HFF-Myc (cell line): Measurements from ENCODE around the gene RAB11FIP5.

ENCODE experiments used
- DNase-seq: peaks from one replicate; pipeline ENCODE4 v3.0.0-alpha.2; 2011; ENCODE audit warnings: low read depth; ENCODE audit errors: extremely low read depth
- H3K4me3 ChIP-seq: replicated peaks from 2 replicates; pipeline ENCODE4 v1.5.1; 2011; ENCODE audit warnings: low read depth, mild to moderate bottlenecking, control low read depth, low read length
- TF ChIP-seq, protein P1 (sequence below): IDR thresholded peaks from 2 replicates; pipeline ENCODE4 v1.5.1; 2012; ENCODE audit warnings: mild to moderate bottlenecking, low read depth, low read length, control low read depth; ENCODE audit errors: missing control alignments

The RAB11FIP5 gene

DNA sequence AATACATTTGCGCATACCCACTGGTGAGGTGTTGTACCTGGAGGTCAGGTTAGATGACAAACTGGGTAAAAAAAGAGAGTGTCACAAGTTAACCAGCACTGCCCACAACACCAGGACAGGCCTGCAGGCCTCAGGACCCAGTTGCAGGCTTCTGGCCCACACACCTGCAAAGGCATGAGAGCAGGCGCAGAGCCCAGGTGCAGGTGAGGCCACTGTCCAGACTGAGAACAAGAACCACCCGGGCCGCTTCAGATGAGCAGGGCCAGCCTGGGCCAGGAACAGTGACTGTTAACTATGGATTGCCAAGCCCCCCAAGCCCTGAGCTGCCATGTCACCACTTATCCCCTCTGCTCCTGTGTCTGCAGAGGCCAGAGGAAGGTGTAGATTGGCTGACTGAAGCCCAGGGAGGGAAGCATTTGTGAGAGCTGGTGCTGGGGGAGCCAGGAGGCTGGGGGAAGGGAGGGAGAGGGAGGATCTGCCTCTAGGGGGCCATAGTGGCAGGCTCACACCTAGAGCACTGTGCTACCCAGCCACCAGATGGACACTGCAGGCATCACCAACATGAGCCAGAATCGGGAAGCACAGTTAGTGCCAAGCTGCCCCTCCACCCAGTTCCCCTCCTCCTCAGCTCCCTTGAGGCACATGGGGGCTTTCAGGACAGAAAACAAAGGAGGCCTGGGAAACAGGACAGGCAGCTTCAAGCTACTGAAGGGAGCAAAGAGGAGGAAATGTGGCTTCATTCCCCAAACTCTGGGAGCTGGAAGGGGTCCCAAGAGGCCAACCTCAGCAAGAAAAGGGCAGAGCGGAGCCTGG, 76.6 kb downstream of the RAB11FIP5 start:
- DNase-seq = no peak
- H3K4me3 ChIP-seq = no peak overlapping the region
- TF ChIP-seq, protein P1, sequence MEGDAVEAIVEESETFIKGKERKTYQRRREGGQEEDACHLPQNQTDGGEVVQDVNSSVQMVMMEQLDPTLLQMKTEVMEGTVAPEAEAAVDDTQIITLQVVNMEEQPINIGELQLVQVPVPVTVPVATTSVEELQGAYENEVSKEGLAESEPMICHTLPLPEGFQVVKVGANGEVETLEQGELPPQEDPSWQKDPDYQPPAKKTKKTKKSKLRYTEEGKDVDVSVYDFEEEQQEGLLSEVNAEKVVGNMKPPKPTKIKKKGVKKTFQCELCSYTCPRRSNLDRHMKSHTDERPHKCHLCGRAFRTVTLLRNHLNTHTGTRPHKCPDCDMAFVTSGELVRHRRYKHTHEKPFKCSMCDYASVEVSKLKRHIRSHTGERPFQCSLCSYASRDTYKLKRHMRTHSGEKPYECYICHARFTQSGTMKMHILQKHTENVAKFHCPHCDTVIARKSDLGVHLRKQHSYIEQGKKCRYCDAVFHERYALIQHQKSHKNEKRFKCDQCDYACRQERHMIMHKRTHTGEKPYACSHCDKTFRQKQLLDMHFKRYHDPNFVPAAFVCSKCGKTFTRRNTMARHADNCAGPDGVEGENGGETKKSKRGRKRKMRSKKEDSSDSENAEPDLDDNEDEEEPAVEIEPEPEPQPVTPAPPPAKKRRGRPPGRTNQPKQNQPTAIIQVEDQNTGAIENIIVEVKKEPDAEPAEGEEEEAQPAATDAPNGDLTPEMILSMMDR = no peak

- TF ChIP-seq, protein P1 = no peak
- H3K4me3 ChIP-seq = no peak overlapping the region
These were observed 77.9 kb downstream of the RAB11FIP5 start for GRCh38 chr2:73034661-73035375.

GRCh38 chr2:73033766-73034381, 78.9 kb downstream of the RAB11FIP5 start:
- DNase-seq = no peak
- TF ChIP-seq, protein P1 = no peak
- H3K4me3 ChIP-seq = no peak overlapping the region

More at GRCh38 chr2:73034661-73035375, 77.9 kb downstream of the RAB11FIP5 start:
- no peak for DNase-seq

DNA sequence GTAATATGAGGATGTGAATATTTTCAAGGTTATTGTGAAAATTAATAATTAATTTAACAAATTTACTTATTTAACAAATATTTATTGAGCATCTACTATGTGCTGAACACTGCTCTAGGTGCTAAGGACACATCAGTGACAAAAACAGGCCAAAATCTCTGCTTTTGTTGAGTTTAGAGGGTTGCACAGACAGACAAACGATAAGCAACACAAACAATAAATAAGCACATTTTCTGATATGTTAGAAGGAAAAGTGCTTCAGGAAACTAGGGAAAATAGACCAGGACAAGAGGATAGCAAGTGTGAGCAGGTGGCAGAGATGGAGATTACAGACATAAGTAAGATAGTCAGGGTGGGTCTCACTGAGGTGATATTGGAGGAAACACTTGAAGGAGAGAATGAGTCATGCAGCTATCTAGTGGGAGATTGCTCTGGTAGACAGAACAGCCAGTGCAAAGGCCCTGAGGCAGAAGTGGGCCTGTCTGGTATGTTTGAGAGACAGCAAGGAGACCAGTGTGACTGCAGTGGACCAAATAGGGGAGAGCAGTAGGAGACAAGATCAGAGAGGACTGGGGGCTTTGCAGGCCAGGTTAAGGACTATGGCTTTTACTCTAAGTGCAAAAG, 79.5 kb downstream of the RAB11FIP5 start:
- TF ChIP-seq, protein P1 = no peak
- no peak for DNase-seq
- no peak overlapping the region for H3K4me3 ChIP-seq

DNA sequence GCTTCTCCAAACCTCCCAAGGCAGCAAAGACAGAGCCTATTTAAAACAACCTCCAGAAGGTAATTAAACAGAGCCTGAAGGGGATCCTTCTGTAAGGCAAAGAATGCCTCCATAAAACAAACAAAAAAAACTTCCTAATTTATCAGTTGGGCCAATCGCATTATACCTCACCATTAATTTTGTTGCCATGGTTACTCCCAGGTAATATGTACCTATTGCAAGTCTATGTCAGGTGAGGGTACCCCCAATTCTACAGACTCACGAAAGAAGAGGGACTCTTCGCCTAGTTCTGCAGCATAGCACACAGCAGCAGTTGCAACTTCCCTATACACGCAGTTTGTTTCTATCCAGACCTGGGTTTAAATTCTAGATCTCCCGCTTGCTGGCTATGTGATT, 80.0 kb downstream of the RAB11FIP5 start:
- DNase-seq = no peak
- H3K4me3 ChIP-seq = no peak overlapping the region
- TF ChIP-seq, protein P1 = no peak
